ENCODE data around the gene SUGP1. TPM values are rescaled to one million over a fixed set of nuclear protein-coding genes. Genes with fewer than 3 reads are reported as not detected.

The SUGP1 gene
- total and polyA plus RNA-seq, 2 donors from 2014 or later: 34.7 to 53.1 TPM

GRCh38 chr19:19319732-19320360 is 463 bp downstream of the SUGP1 start:
- intact Hi-C loops (cut with DNase I): no loop called here
- Histone ChIP-seq H3K4me3 (ENCODE audit: low read length in 3 of 3) (peak overlapping the region; percentile 95 to 98 (median 96)), H3K9me3 (ENCODE audit: control insufficient read depth in 2 of 3, insufficient read depth in 1 of 3, low read length in 3 of 3) (no peaks in the 10 kb centered on the region), H3K27ac (ENCODE audit: low read depth in 2 of 2, low read length in 2 of 2) (peak overlapping the region in 1 of 2 donors; percentile 90), H3K36me3 (ENCODE audit: control insufficient read depth in 2 of 3, insufficient read depth in 3 of 3, low read length in 3 of 3) (peaks cover 3 to 19% (median 12%) of the 10 kb centered on the region in 3 donors), H3K9ac (ENCODE audit: low read length in 3 of 3) (peak overlapping the region; percentile 50 to 98 (median 96)), H3K4me1 (ENCODE audit: control insufficient read depth in 2 of 3, insufficient read depth in 2 of 3, low read depth in 1 of 3, low read length in 3 of 3) (peaks cover 0 to 18% (median 0%) of the 10 kb centered on the region in 3 donors), H3K27me3 (ENCODE audit: control insufficient read depth, insufficient read depth, low read length) (no peaks in the 10 kb centered on the region)
- DNase-seq (peak in 1 of 5 donors; percentile 16), FAIRE-seq (no peak)
- TF ChIP-seq CTCF (IDR thresholded peaks at IDR 0.05; ENCODE audit: borderline replicate concordance, extremely low read depth, insufficient read depth): no peak

- Histone ChIP-seq H3K9me3 (ENCODE audit: control insufficient read depth in 2 of 3, insufficient read depth in 1 of 3, low read length in 3 of 3) (no peaks in the 10 kb centered on the region), H3K9ac (ENCODE audit: low read length in 3 of 3) (no peak overlapping the region), H3K36me3 (ENCODE audit: control insufficient read depth in 2 of 3, insufficient read depth in 3 of 3, low read length in 3 of 3) (peaks cover 0 to 22% (median 9%) of the 10 kb centered on the region in 3 donors), H3K27me3 (ENCODE audit: control insufficient read depth, insufficient read depth, low read length) (no peaks in the 10 kb centered on the region), H3K27ac (ENCODE audit: low read depth in 2 of 2, low read length in 2 of 2) (no peak overlapping the region), H3K4me1 (ENCODE audit: control insufficient read depth in 2 of 3, insufficient read depth in 2 of 3, low read depth in 1 of 3, low read length in 3 of 3) (peaks cover 0 to 7% (median 0%) of the 10 kb centered on the region in 3 donors), H3K4me3 (ENCODE audit: low read length in 3 of 3) (no peak overlapping the region)
- FAIRE-seq (no peak), DNase-seq (no peak)
- no peak for TF ChIP-seq CTCF (IDR thresholded peaks at IDR 0.05; ENCODE audit: borderline replicate concordance, extremely low read depth, insufficient read depth)
- intact Hi-C loops (cut with DNase I): no loop called here
Observed at GRCh38 chr19:19316082-19316481, 4.2 kb downstream of the SUGP1 start.

- Histone ChIP-seq H3K4me3 (ENCODE audit: low read length in 3 of 3) (no peak overlapping the region), H3K9me3 (ENCODE audit: control insufficient read depth in 2 of 3, insufficient read depth in 1 of 3, low read length in 3 of 3) (no peaks in the 10 kb centered on the region), H3K27ac (ENCODE audit: low read depth in 2 of 2, low read length in 2 of 2) (no peak overlapping the region), H3K36me3 (ENCODE audit: control insufficient read depth in 2 of 3, insufficient read depth in 3 of 3, low read length in 3 of 3) (peaks cover 0 to 23% (median 10%) of the 10 kb centered on the region in 3 donors), H3K4me1 (ENCODE audit: control insufficient read depth in 2 of 3, insufficient read depth in 2 of 3, low read depth in 1 of 3, low read length in 3 of 3) (peaks cover 0 to 7% (median 0%) of the 10 kb centered on the region in 3 donors), H3K27me3 (ENCODE audit: control insufficient read depth, insufficient read depth, low read length) (no peaks in the 10 kb centered on the region), H3K9ac (ENCODE audit: low read length in 3 of 3) (no peak overlapping the region)
- no peak for FAIRE-seq
- DNase-seq: no peak
- no peak for TF ChIP-seq CTCF (IDR thresholded peaks at IDR 0.05; ENCODE audit: borderline replicate concordance, extremely low read depth, insufficient read depth)
- intact Hi-C loops (cut with DNase I): no loop called here
Observed at GRCh38 chr19:19315444-19315843, 4.9 kb downstream of the SUGP1 start.

All from kidney (tissue), 14 donors.